ENCODE results near the gene SAMD14.

Gene SAMD14

DNA sequence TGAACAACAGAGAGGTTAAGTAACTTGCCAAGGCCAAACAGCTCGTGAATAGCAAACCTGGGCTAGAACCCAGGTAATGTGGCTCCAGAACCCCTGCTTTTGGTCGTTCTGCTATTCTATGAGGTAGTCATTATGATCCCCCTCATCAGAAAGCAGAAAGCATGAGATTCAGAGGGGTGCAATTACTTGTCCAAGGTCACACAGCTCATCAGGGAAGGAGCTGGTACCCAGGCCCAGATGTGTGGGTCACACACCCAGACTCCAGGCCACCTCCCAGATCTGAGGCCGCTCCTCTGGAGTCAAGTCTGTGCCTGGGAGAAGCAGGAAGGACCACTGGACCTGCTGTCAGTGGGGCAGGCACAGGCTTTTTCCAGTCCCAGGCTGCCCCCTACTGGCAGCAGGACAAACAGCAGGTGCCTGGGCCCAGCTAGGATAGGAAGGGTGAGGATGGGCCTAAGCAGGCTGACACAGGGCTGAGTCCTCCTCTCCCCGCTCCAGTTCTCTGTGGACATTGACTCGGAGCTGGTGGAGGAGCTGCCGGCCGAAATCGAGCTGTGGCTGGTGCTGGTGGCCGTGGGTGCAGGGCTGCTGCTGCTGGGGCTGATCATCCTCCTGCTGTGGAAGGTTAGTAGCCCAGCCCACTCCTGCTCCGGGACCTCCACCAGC is 42.6 kb downstream of the SAMD14 start:
- peak overlapping the region; percentile 1 for H3K27ac ChIP-seq
- DNase-seq (ENCODE audit: low read depth, low spot score): no peak

DNA sequence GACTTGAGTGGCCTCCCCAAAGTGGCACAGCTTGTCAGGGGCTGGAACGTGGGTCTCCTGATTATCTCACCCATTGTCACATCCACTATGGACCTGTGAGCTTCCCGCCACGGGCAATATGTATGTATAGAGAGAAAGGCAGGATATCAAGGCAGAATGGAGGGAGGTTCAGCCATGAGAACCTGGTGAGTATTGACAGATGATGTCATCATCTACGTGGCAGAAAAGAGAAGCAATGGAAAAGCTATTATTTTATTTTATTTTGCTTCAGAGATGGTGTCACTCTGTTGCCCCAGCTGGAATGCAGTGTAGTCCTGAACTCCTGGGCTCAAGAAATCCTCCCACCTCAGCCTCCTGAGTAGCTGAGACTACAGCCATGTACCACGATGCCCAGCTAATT is 48.2 kb downstream of the SAMD14 start:
- no peak for DNase-seq (ENCODE audit: low read depth, low spot score)
- peak overlapping the region; percentile 54 for H3K27ac ChIP-seq

DNA sequence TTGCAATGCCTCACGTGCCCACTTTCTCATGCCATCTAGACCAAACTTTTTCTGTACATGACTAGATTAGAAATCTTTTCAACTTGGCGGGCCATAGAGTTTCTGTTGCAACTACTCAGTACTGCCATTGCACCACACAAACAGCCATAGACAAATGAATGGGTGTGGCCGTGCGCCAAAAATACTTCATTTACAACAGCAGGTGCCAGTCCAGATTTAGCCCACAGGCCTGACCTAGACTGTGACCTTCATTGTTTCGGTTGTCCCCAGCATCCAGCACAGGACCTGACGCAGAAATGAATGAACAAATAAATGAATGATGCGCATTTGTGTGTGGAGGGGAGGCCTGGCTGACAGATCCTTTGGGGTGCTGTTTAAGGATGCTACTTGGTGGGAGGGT is 49.1 kb downstream of the SAMD14 start:
- DNase-seq (ENCODE audit: low read depth, low spot score): no peak

DNA sequence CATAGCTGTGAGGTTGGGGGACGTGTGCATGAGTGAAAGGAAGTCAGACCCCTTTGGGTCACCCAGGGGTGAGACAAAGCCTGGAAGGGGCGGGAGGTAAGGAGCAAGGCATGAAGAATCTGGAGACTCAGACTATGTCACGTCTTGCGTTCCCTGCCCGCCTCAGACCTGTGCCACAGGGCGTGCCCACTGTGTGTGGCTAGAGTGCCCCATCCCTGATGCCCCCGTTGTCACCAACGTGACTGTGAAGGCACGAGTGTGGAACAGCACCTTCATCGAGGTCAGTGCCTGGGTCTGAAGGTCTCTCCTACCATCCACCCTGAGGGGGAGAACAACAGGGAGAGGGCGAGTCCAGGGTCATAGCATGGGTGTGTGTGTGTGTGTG is 49.9 kb downstream of the SAMD14 start:
- peak overlapping the region; percentile 28 for H3K27ac ChIP-seq

More for the DNA sequence above, 49.1 kb downstream of the SAMD14 start:
- peak overlapping the region; percentile 54 for H3K27ac ChIP-seq

DNA sequence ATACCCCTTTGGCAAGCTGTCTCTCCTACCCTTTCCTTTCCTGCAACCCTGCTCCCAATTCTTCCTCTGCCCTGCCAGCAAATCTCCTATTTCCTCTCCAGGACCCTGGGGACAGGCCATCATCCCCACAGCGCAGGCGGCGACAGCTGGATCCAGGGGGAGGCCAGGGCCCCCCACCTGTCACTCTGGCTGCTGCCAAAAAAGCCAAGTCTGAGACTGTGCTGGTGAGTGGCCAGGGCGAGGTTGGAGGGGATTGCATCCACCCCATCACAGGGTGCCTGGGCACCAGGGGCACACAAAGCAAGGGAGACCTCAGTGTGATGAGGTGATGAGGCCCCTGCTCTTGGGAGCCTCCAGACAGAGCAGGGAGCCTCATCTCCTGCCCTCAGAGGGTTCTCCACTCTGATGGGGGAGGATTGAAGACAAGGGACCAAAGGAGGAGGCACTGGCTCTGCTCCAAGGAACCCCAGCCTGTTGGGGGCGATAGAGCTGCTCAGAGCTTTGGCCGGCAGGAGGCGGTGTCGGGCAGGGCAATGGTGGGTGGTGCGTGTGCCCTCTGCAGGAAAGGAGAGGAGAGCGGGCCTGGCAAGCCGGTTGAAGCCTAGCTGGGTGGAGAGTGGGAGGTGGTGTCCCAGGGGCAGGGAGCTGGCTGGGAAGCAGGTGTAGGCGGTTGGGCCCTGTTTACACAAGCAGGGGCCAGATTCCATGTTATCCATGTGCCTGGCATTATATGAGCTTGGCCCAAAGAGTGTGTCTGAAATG is 50.4 kb downstream of the SAMD14 start:
- H3K27ac ChIP-seq: peak overlapping the region; percentile 28
- no peak for DNase-seq (ENCODE audit: low read depth, low spot score)

More for the DNA sequence above, 49.9 kb downstream of the SAMD14 start:
- DNase-seq (ENCODE audit: low read depth, low spot score): no peak

DNA sequence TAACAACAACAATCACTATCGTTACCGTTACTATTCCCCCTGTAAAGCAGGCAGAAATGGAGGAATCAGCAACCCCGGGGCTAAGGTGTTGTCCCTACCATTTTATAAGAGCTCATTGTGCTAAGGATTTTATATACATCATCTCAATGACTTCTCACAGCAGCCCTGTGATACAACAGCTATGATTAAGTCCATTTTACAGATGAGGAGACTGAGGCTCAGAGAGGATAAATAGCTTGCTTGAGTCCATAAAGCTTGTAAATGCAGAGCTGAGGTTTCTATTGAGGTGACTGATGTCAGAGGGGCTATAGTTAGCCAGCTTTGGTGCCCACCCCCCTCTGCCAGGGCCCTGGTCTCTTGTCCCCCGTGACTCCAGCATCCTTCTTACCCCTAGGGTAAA is 51.5 kb downstream of the SAMD14 start:
- peak overlapping the region; percentile 28 for H3K27ac ChIP-seq
- no peak for DNase-seq (ENCODE audit: low read depth, low spot score)

DNA sequence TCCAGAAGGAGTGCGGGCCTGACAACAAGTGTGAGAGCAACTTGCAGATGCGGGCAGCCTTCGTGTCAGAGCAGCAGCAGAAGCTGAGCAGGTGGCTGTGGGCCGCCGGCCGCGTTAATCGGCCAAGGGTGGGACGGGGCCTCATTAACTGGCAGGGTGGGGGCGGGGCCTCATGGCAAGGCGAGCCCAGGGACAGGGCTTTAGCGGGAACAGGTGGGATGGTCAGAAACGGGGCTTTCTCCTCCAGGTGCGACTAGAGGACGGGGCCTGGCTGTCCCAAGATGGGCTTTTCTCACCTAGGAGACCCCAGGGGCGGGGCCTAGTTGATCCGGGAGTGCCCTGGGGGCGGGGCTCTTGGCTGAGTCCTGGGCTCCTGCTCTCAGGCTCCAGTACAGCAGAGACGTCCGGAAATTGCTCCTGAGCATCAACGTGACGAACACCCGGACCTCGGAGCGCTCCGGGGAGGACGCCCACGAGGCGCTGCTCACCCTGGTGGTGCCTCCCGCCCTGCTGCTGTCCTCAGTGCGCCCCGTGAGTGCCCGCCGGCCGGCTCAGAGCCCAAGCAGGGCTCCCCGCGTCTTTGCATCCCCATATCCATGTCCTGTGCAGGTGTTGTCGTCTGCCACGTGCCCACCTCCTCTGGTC is 53.2 kb downstream of the SAMD14 start:
- DNase-seq (ENCODE audit: low read depth, low spot score): no peak
- H3K27ac ChIP-seq: peak overlapping the region; percentile 28

DNA sequence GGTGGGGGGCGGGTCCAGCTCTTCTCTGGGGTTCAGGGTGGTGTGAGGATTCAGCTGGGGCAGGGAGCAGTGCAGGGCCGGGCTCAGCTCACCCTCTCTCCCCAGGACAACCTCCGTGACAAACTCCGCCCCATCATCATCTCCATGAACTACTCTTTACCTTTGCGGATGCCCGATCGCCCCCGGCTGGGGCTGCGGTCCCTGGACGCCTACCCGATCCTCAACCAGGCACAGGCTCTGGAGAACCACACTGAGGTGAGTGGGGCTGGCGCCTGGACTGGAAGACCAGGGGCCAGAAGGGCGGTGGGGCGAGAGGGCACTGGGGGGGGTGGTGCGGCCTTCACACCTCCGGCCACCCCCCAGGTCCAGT is 53.8 kb downstream of the SAMD14 start:
- no peak for DNase-seq (ENCODE audit: low read depth, low spot score)
- peak overlapping the region; percentile 22 for H3K27ac ChIP-seq

DNA sequence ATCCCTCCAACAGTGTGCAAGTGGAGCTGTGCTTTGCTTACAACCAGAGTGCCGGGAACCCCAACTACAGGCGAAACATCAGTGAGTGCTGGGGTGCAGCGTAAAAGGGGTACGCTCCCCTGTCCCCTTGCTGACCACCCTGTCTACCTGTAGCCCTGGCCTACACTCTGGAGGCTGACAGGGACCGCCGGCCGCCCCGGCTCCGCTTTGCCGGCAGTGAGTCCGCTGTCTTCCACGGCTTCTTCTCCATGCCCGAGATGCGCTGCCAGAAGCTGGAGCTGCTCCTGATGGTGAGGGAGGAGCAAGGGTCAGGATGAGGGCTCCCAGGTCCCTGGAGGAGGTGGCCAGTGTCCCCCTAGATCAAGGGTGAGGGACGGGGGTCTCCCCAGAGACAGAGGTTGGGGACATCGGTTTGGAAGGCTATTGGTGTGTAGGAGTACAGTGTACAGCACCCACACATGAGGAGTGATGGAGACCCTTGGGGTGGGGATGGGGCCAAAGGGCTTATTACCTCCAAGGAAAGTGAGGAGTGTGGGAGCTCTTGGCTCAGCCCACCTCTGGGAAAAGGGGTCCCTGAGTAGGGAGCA is 54.4 kb downstream of the SAMD14 start:
- peak overlapping the region; percentile 22 for H3K27ac ChIP-seq
- DNase-seq (ENCODE audit: low read depth, low spot score): no peak

DNA sequence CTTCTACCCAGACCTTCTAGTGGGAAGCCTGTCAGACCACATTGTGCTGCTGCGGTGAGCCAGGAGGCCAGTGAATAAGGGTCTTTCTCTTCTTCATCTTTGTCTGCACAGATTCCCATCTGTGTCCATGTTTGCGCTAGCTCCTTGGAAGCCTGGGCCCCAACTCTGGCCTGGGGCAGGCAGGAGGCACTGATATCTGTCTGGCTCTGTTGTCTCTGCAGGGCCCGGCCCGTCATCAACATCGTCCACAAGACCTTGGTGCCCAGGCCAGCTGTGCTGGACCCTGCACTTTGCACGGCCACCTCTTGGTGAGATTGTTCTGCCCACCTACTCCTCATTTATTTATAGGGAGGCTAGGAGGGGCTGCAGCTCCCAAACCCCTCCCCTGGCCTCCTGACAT is 55.7 kb downstream of the SAMD14 start:
- H3K27ac ChIP-seq: peak overlapping the region; percentile 22
- no peak for DNase-seq (ENCODE audit: low read depth, low spot score)

DNA sequence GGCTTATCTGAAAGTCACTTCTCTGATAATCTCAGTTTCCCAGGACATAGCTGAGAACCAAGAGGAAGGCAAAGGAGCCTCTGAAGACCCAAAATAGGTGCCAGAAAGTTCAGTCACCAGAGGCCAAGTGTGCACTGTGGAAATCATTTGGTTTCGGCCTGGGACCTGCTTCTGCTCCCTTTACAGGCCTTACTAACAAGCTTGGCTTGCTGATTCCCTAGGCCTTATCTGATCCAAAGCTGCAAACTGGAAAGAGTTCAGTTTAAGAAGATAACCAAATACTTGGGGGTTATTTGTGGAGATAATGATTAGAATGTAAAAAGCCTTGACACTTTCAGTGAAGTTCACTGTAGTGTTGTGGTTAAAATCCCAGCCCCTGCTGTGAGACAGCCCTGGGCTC is 57.0 kb downstream of the SAMD14 start:
- peak overlapping the region; percentile 22 for H3K27ac ChIP-seq
- no peak for DNase-seq (ENCODE audit: low read depth, low spot score)

DNA sequence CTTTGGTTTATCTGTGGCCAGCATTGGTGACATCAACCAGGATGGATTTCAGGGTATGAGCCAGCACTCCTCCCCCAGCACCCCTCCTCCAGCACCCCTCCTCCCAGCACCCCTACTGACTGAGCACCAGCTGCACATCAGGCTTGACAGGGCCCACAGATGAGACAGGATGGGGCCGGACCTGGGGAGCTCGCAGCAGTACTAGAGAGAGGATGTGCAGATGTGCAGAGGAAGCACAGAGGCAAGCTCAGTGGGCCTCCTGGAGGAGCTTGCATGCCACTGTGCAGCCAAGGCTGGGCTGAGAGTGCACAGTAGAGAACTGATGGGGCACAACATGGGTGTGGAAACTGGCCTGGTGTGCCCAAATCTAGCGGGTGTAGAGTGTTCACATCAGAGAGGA is 57.8 kb downstream of the SAMD14 start:
- H3K27ac ChIP-seq: peak overlapping the region; percentile 22
- DNase-seq (ENCODE audit: low read depth, low spot score): no peak

DNA sequence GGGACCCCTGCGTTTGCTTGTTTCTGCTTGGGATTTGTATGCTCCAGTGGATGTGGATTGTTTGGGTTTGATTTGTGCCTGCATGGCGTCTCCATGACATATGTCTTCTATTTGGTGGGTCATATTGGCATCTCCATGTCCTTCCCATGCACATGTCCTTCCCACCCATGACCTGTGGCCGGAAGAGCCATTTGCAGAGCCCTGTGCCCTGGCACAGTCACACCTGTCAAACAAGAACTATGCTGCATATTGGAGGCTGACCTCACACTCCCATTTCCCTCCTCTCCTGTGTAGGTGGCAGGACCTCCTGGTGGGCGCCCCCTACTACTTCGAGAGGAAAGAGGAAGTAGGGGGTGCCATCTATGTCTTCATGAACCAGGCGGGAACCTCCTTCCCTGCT is 58.3 kb downstream of the SAMD14 start:
- DNase-seq (ENCODE audit: low read depth, low spot score): no peak
- H3K27ac ChIP-seq: peak overlapping the region; percentile 22

DNA sequence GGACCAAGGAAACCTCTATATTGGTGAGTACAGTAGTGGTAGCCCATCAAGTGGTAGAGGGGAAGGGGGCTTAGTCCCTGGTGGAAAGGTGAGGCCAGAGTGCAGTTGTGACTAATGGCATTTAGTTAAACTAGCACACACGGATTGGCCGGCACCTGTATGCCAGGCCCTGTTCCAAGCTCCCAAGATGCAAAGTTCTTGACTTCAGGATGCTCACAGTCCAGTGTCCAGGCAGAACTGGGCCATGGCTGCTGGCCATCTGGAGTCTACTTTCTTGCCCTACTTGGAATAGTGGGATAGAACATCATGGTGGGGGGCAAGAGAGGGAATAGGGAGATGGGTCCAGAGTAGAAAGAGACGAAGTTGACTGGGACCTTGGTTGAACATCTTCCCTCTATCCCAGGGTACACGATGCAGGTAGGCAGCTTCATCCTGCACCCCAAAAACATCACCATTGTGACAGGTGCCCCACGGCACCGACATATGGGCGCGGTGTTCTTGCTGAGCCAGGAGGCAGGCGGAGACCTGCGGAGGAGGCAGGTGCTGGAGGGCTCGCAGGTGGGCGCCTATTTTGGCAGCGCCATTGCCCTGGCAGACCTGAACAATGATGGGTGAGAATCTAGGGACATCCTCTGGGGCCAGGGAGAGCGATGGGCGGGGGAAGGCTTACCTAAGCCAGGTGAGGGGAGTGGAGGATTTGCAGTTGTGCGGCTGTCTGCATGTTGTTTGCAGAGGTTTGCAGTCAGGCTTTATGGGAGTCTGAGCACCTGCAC is 58.9 kb downstream of the SAMD14 start:
- peak overlapping the region; percentile 100 for H3K27ac ChIP-seq
- DNase-seq (ENCODE audit: low read depth, low spot score): no peak

DNA sequence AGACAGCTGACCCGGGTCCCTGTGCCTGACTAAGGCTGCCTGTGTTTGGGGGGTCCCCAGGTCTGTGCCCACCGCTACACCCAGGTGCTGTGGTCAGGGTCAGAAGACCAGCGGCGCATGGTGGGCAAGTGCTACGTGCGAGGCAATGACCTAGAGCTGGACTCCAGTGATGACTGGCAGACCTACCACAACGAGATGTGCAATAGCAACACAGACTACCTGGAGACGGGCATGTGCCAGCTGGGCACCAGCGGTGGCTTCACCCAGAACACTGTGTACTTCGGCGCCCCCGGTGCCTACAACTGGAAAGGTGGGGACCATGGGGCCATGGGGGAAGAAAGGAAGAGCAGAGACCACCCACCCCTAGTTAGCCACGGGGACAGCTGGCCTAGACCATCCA is 62.0 kb downstream of the SAMD14 start:
- peak overlapping the region; percentile 100 for H3K27ac ChIP-seq
- DNase-seq (ENCODE audit: low read depth, low spot score): no peak

DNA sequence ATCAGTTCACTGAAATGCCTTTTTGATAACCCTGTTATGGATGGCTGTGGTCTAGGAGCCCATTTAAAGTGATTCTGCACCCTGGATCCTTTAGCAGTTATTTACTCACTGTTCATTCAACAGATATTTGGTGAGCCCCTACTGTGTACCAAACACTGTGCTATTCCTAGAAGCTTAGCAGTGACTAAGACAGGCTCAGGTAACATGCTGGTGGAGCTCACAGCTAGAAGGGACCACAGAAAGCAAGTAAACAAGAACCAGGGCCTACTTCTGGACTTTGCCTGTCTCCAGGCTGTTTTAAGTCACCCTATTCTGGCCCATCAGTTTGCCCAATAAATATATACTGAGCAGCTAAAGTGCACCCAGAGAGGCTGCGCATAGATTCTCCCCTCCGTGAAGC is 63.0 kb downstream of the SAMD14 start:
- peak overlapping the region; percentile 100 for H3K27ac ChIP-seq
- DNase-seq (ENCODE audit: low read depth, low spot score): no peak

DNA sequence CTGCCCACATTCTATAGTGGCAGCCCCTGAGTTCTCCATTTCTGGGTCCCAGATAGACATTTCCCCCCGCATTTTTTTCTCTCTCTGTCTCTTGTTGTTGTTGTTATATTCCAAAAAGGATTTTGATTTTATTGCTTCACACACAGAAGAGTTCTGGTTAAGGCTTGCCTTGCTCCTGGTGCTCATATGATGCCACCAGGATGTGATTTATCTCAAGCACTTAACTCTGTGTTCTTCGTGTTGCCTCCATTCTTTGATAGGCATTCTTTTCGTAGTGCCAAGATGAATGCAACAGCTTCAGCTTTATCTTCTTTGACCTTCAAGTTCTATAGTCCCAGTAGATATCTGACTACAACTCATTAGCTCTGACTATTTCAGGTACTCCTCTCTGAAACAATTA is 64.9 kb downstream of the SAMD14 start:
- peak overlapping the region; percentile 100 for H3K27ac ChIP-seq

DNA sequence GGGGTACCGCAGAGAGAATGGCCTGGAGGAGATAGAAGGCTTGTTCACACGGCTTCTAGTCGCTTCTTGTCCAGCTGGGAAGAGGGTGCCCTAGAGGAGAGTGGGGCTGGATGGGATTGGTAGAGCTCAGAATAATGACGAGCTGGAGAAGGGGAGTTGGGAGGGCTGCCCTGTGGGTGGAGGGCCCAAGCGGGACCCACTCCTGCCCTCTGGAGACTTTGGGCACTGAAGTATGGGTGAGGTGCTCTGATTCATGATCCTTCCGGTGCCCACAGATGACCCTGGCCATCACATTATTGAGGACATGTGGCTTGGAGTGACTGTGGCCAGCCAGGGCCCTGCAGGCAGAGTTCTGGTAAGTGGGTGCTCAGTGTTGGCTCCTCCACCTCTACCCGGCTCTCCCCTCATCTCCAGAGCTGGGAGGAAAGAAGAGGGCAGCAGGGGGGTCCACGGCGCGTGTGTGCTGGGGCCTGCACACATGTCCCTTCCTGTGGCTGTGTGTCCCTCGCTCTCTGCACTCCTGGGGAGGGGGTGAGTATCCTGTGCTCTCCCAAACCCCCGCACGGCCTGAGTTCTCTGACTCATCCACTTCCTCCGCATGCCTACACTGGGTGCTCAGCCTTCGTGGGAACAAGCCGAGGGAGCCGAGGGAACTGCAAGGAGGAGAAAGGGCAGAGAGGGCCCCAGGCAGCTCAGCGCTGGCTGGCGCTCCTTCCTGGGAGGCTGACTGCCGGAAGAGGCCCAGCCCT is 65.5 kb downstream of the SAMD14 start:
- peak overlapping the region; percentile 100 for H3K27ac ChIP-seq
- peak; percentile 77 for DNase-seq (ENCODE audit: low read depth, low spot score)

More for the DNA sequence above, 64.9 kb downstream of the SAMD14 start:
- no peak for DNase-seq (ENCODE audit: low read depth, low spot score)

DNA sequence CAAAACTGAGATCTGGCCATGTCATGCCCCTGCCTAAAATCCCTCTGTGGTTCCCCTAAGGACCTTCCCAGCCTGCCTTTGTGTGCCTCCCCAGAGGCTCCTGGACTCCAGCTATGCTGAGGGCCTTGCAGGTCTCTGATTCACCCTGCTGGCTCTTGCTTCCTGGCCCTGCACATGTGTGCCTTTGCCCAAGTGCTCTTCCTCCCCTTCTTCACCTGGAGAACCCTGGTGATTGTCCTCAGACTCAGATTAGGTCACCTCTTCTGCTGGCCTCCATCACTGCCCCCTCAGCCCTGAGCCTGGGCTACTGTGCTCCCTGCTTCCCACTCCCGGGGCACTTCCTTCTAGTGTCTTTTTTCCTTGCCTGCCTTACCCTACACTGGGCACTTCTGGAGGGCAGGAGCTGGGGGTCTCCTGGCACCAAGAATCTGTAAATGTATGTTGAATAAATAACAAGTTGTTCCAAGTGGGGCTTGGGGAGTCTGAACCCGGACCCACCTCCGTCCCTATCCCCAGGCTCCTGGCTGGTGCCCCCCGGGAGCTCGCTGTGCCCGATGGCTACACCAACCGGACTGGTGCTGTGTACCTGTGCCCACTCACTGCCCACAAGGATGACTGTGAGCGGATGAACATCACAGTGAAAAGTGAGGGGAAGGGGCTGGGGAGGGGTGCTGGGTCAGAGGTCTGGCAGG is 66.3 kb downstream of the SAMD14 start:
- peak overlapping the region; percentile 100 for H3K27ac ChIP-seq
- DNase-seq (ENCODE audit: low read depth, low spot score): no peak
